Measurements from ENCODE around the gene LZTS2.

- peak; percentile 86 to 88 for TF ChIP-seq CTCF (conservative IDR thresholded peaks at IDR 0.05 in 1 of 2, IDR thresholded peaks at IDR 0.05 in 1 of 2; ENCODE audit: extremely low read depth in 1 of 2, insufficient read depth in 1 of 2, low read depth in 1 of 2, low read length in 2 of 2)
- no peak for TF ChIP-seq EZH2 (IDR thresholded peaks at IDR 0.05; ENCODE audit: borderline replicate concordance, low read length)
These were observed 41.7 kb downstream of the LZTS2 start for GRCh38 chr10:101041252-101041761.
